Loucy (cell line): Measurements from ENCODE around the gene ZNF865.

ENCODE experiments used
- H2AFZ ChIP-seq: fragments of 200-600 bp; sonication (generic); 2 replicates; pipeline ENCODE4 v1.6.0; 2016; ENCODE audit warnings: antibody characterized with exemption, mild to moderate bottlenecking, low read length, moderate library complexity
- H3F3A ChIP-seq: fragments of 200-600 bp; 2 replicates; pipeline ENCODE4 v1.6.0; 2016; ENCODE audit warnings: antibody characterized with exemption, low read depth, mild to moderate bottlenecking
- H3K27me3 ChIP-seq: fragments of 200-600 bp; sonication (generic); 2 replicates; pipeline ENCODE4 v1.6.1; 2014; ENCODE audit warnings: low read length, mild to moderate bottlenecking; ENCODE audit not compliant: insufficient read depth, poor library complexity, severe bottlenecking
- H3K36me3 ChIP-seq: fragments of 200-600 bp; sonication (generic); 2 replicates; pipeline ENCODE4 v1.6.1; 2016; ENCODE audit warnings: low read length; ENCODE audit not compliant: insufficient read depth
- H3K4me1 ChIP-seq: fragments of 200-600 bp; sonication (generic); 2 replicates; pipeline ENCODE4 v1.5.1; 2014; ENCODE audit warnings: low read length, mild to moderate bottlenecking; ENCODE audit not compliant: insufficient read depth, poor library complexity, severe bottlenecking
- H3K4me2 ChIP-seq: fragments of 200-600 bp; sonication (generic); 2 replicates; pipeline ENCODE4 v1.6.0; 2014; ENCODE audit warnings: antibody characterized with exemption, low read length, low read depth, mild to moderate bottlenecking; ENCODE audit not compliant: poor library complexity, severe bottlenecking
- H3K4me3 ChIP-seq: fragments of 200-600 bp; sonication (generic); 2 replicates; pipeline ENCODE4 v1.5.1; 2014; ENCODE audit warnings: low read length, mild to moderate bottlenecking, mixed read lengths; ENCODE audit not compliant: poor library complexity, severe bottlenecking
- H3K79me2 ChIP-seq: fragments of 200-600 bp; sonication (generic); 2 replicates; pipeline ENCODE4 v1.6.1; 2014; ENCODE audit warnings: low read length; ENCODE audit not compliant: insufficient read depth
- H3K9ac ChIP-seq: fragments of 200-600 bp; sonication (generic); 2 replicates; pipeline ENCODE4 v1.6.0; 2014; ENCODE audit warnings: mild to moderate bottlenecking, low read depth, low read length, moderate library complexity; ENCODE audit not compliant: poor library complexity, severe bottlenecking
- H3K9me2 ChIP-seq: fragments of 200-600 bp; sonication (generic); replicated peaks from 2 replicates; pipeline ENCODE4 v1.6.1; 2016; ENCODE audit warnings: low read depth, low read length, mixed read lengths
- H3K9me3 ChIP-seq: fragments of 200-600 bp; sonication (generic); 2 replicates; pipeline ENCODE4 v1.6.1; 2014; ENCODE audit warnings: mild to moderate bottlenecking, antibody characterized with exemption, low read length, low read depth; ENCODE audit not compliant: insufficient read depth
- H4K20me1 ChIP-seq: fragments of 200-600 bp; sonication (generic); 2 replicates; pipeline ENCODE4 v1.6.0; 2014; ENCODE audit warnings: antibody characterized with exemption, low read length, mild to moderate bottlenecking; ENCODE audit not compliant: insufficient read depth, poor library complexity, severe bottlenecking
- CTCF ChIP-seq: fragments of 200-600 bp; sonication (generic); conservative IDR thresholded peaks from 2 replicates; pipeline ENCODE4 v1.5.1; 2014; ENCODE audit warnings: mild to moderate bottlenecking, antibody characterized with exemption, low read length
- EZH2phosphoT487 ChIP-seq: fragments of 200-600 bp; IDR thresholded peaks from 2 replicates; pipeline ENCODE4 v1.6.1; 2018; ENCODE audit warnings: antibody characterized with exemption, mild to moderate bottlenecking, moderate library complexity, borderline replicate concordance

Gene ZNF865

GRCh38 chr19:55616395-55616875, 11.0 kb downstream of the ZNF865 start:
- peaks cover 14% of the 10 kb centered on the region; the same call in 1 of the 2 replicates for H3K79me2 ChIP-seq
- peaks cover 14% of the 10 kb centered on the region; the same call in 1 of the 2 replicates for H3K36me3 ChIP-seq
- TF ChIP-seq CTCF (no peak), EZH2phosphoT487 (no peak)
- no peak overlapping the region for H2AFZ ChIP-seq
- H3K9me2 ChIP-seq: no peaks in the 10 kb centered on the region
- no peaks in the 10 kb centered on the region for H3F3A ChIP-seq
- no peak overlapping the region for H3K4me3 ChIP-seq
- H4K20me1 ChIP-seq: peaks cover 8% of the 10 kb centered on the region
- no peaks in the 10 kb centered on the region for H3K9me3 ChIP-seq
- H3K9ac ChIP-seq: no peak overlapping the region
- H3K4me1 ChIP-seq: peaks cover 6% of the 10 kb centered on the region
- H3K4me2 ChIP-seq: no peak overlapping the region
- H3K27me3 ChIP-seq: no peaks in the 10 kb centered on the region

- Histone ChIP-seq H4K20me1 (no peaks in the 10 kb centered on the region), H3K4me2 (no peak overlapping the region), H3K4me3 (no peak overlapping the region), H3K36me3 (peaks cover 14% of the 10 kb centered on the region; the same call in 1 of the 2 replicates), H3K9me3 (no peaks in the 10 kb centered on the region), H3F3A (no peaks in the 10 kb centered on the region), H3K79me2 (peaks cover 7% of the 10 kb centered on the region; the same call in 1 of the 2 replicates), H3K27me3 (no peaks in the 10 kb centered on the region), H3K9me2 (no peaks in the 10 kb centered on the region), H3K9ac (no peak overlapping the region), H3K4me1 (peaks cover 6% of the 10 kb centered on the region), H2AFZ (no peak overlapping the region)
- TF ChIP-seq EZH2phosphoT487 (no peak), CTCF (no peak)
These were observed 12.0 kb downstream of the ZNF865 start for GRCh38 chr19:55617426-55617825.

GRCh38 chr19:55618426-55618825, 13.0 kb downstream of the ZNF865 start:
- H3K4me2 ChIP-seq: no peak overlapping the region
- H3K36me3 ChIP-seq: peaks cover 14% of the 10 kb centered on the region; the same call in 1 of the 2 replicates
- H3K9me3 ChIP-seq: no peaks in the 10 kb centered on the region
- 0 out of 2 replicates have a peak, but pooled peaks cover 2% of the 10 kb centered on the region for H3K79me2 ChIP-seq
- TF ChIP-seq EZH2phosphoT487: no peak
- no peak for TF ChIP-seq CTCF
- no peaks in the 10 kb centered on the region for H3F3A ChIP-seq
- no peak overlapping the region for H2AFZ ChIP-seq
- peaks cover 6% of the 10 kb centered on the region for H3K4me1 ChIP-seq
- H3K27me3 ChIP-seq: no peaks in the 10 kb centered on the region
- no peak overlapping the region for H3K9ac ChIP-seq
- no peaks in the 10 kb centered on the region for H3K9me2 ChIP-seq
- H4K20me1 ChIP-seq: peaks cover 1% of the 10 kb centered on the region
- no peak overlapping the region for H3K4me3 ChIP-seq
